ENCODE data around the gene PLXDC2. TPM values are rescaled to one million over a fixed set of nuclear protein-coding genes. Genes with fewer than 3 reads are reported as not detected.
A peak's percentile ranks its signal among the peaks of the same experiment; 100 is the strongest.

PLXDC2 gene
- total RNA-seq, 1 experiment from 2014 or later, result 30.3 TPM

GRCh38 chr10:19815731-19816410, 361 bp upstream of the PLXDC2 start:
- peak; percentile 71 for DNase-seq (ENCODE audit: low spot score)

GRCh38 chr10:19817231-19817933, 1.1 kb downstream of the PLXDC2 start:
- DNase-seq (ENCODE audit: low spot score), result no peak

GRCh38 chr10:19818876-19819275, 2.6 kb downstream of the PLXDC2 start:
- DNase-seq (ENCODE audit: low spot score), result no peak

- DNase-seq (ENCODE audit: low spot score), result peak; percentile 36
These were observed 3.3 kb downstream of the PLXDC2 start for GRCh38 chr10:19819419-19820033.

GRCh38 chr10:19824381-19825342, 8.4 kb downstream of the PLXDC2 start:
- DNase-seq (ENCODE audit: low spot score), result no peak

GRCh38 chr10:19825700-19826099, 9.5 kb downstream of the PLXDC2 start:
- DNase-seq (ENCODE audit: low spot score), result no peak

GRCh38 chr10:19826712-19827111, 10.5 kb downstream of the PLXDC2 start:
- DNase-seq (ENCODE audit: low spot score), result no peak

GRCh38 chr10:19828278-19829049, 12.2 kb downstream of the PLXDC2 start:
- DNase-seq (ENCODE audit: low spot score), result no peak

GRCh38 chr10:19832699-19833098, 16.5 kb downstream of the PLXDC2 start:
- DNase-seq (ENCODE audit: low spot score), result no peak

- no peak for DNase-seq (ENCODE audit: low spot score)
These were observed 17.1 kb downstream of the PLXDC2 start for GRCh38 chr10:19833170-19833824.

GRCh38 chr10:19835952-19836351, 19.7 kb downstream of the PLXDC2 start:
- DNase-seq (ENCODE audit: low spot score), result no peak

- DNase-seq (ENCODE audit: low spot score), result no peak
These were observed 22.9 kb downstream of the PLXDC2 start for GRCh38 chr10:19839090-19839489.

GRCh38 chr10:19839552-19839951, 23.3 kb downstream of the PLXDC2 start:
- no peak for DNase-seq (ENCODE audit: low spot score)

- no peak for DNase-seq (ENCODE audit: low spot score)
These were observed 24.5 kb downstream of the PLXDC2 start for GRCh38 chr10:19840776-19841175.

- peak; percentile 13 for DNase-seq (ENCODE audit: low spot score)
These were observed 27.3 kb downstream of the PLXDC2 start for GRCh38 chr10:19843487-19843886.

GRCh38 chr10:19845503-19846368, 29.5 kb downstream of the PLXDC2 start:
- DNase-seq (ENCODE audit: low spot score), result no peak

GRCh38 chr10:19847321-19847720, 31.1 kb downstream of the PLXDC2 start:
- peak; percentile 63 for DNase-seq (ENCODE audit: low spot score)

- DNase-seq (ENCODE audit: low spot score), result no peak
These were observed 32.2 kb downstream of the PLXDC2 start for GRCh38 chr10:19848226-19848985.

GRCh38 chr10:19853831-19854230, 37.6 kb downstream of the PLXDC2 start:
- no peak for DNase-seq (ENCODE audit: low spot score)

All from H4 (cell line).